ENCODE results near the gene NAP1L4.

The NAP1L4 gene

GRCh38 chr11:3010521-3011275 is 18.6 kb upstream of the NAP1L4 start:
- no peak for DNase-seq (ENCODE audit: low read depth in 4 of 4, low spot score in 1 of 4)

GRCh38 chr11:3010004-3010403 is 17.9 kb upstream of the NAP1L4 start:
- DNase-seq (ENCODE audit: low read depth in 4 of 4, low spot score in 1 of 4): no peak

GRCh38 chr11:3009481-3009880 is 17.4 kb upstream of the NAP1L4 start:
- DNase-seq (ENCODE audit: low read depth in 4 of 4, low spot score in 1 of 4): no peak

- no peak for DNase-seq (ENCODE audit: low read depth in 4 of 4, low spot score in 1 of 4)
Observed at GRCh38 chr11:3008746-3009336, 16.7 kb upstream of the NAP1L4 start.

- no peak for DNase-seq (ENCODE audit: low read depth in 4 of 4, low spot score in 1 of 4)
Observed at GRCh38 chr11:3007404-3008010, 15.4 kb upstream of the NAP1L4 start.

- no peak for DNase-seq (ENCODE audit: low read depth in 4 of 4, low spot score in 1 of 4)
Observed at GRCh38 chr11:3006505-3007260, 14.6 kb upstream of the NAP1L4 start.

- no peak for DNase-seq (ENCODE audit: low read depth in 4 of 4, low spot score in 1 of 4)
Observed at GRCh38 chr11:3004481-3004880, 12.4 kb upstream of the NAP1L4 start.

- DNase-seq (ENCODE audit: low read depth in 4 of 4, low spot score in 1 of 4): no peak
Observed at GRCh38 chr11:3003396-3004231, 11.5 kb upstream of the NAP1L4 start.

GRCh38 chr11:3002871-3003270 is 10.7 kb upstream of the NAP1L4 start:
- no peak for DNase-seq (ENCODE audit: low read depth in 4 of 4, low spot score in 1 of 4)

- no peak for DNase-seq (ENCODE audit: low read depth in 4 of 4, low spot score in 1 of 4)
Observed at GRCh38 chr11:3002351-3002861, 10.3 kb upstream of the NAP1L4 start.

- no peak for DNase-seq (ENCODE audit: low read depth in 4 of 4, low spot score in 1 of 4)
Observed at GRCh38 chr11:3001496-3001895, 9.4 kb upstream of the NAP1L4 start.

GRCh38 chr11:3000032-3000961 is 8.2 kb upstream of the NAP1L4 start:
- DNase-seq (ENCODE audit: low read depth in 4 of 4, low spot score in 1 of 4): no peak

- no peak for DNase-seq (ENCODE audit: low read depth in 4 of 4, low spot score in 1 of 4)
Observed at GRCh38 chr11:2999464-2999998, 7.4 kb upstream of the NAP1L4 start.

GRCh38 chr11:2998073-2998850 is 6.1 kb upstream of the NAP1L4 start:
- DNase-seq (ENCODE audit: low read depth in 4 of 4, low spot score in 1 of 4): no peak

GRCh38 chr11:2997406-2997805 is 5.3 kb upstream of the NAP1L4 start:
- DNase-seq (ENCODE audit: low read depth in 4 of 4, low spot score in 1 of 4): no peak

- no peak for DNase-seq (ENCODE audit: low read depth in 4 of 4, low spot score in 1 of 4)
Observed at GRCh38 chr11:2996976-2997375, 4.8 kb upstream of the NAP1L4 start.

- DNase-seq (ENCODE audit: low read depth in 4 of 4, low spot score in 1 of 4): no peak
Observed at GRCh38 chr11:2995893-2996554, 3.9 kb upstream of the NAP1L4 start.

GRCh38 chr11:2995031-2995561 is 3.0 kb upstream of the NAP1L4 start:
- no peak for DNase-seq (ENCODE audit: low read depth in 4 of 4, low spot score in 1 of 4)
